Left ventricle myocardium superior (tissue), 1 donor: ENCODE data around the gene CR2. TPM values are rescaled to one million over a fixed set of nuclear protein-coding genes. Genes with fewer than 3 reads are reported as not detected.
"Not testable (repeated sequence)": the region's sequence is repeated elsewhere in the genome, so short reads cannot be mapped to it uniquely, and the experiment has no call there.

Experiments
- ATAC-seq: fragments of 200-7000 bp; cut with Tn5 transposase; one replicate; pipeline ENCODE4 v1.9.1; 2020; ENCODE audit warnings: mild to moderate bottlenecking, moderate library complexity
- DNase-seq: peaks from one replicate; pipeline ENCODE4 v3.0.0-alpha.2; 2020
- intact Hi-C: fragments of 100-400 bp; cut with micrococcal nuclease; formaldehyde crosslinking; loops from one replicate; pipeline ENCODE4 v1.11.0; 2022
- total RNA-seq: library from RNA; stranded (reverse); fragmentation: NEBNext Ultra II Directional; extraction: Animal tissue kit (Norgen Biotek cat#: 25700); gene quantifications from one replicate; pipeline ENCODE4 v1.2.1, GENCODE V29; 2021
- donor health status: DM: no; HTN: yes; CAD: no; lungs with severe emphysema.

CR2 gene
- total RNA-seq, 1 donor from 2014 or later = not detected

DNA sequence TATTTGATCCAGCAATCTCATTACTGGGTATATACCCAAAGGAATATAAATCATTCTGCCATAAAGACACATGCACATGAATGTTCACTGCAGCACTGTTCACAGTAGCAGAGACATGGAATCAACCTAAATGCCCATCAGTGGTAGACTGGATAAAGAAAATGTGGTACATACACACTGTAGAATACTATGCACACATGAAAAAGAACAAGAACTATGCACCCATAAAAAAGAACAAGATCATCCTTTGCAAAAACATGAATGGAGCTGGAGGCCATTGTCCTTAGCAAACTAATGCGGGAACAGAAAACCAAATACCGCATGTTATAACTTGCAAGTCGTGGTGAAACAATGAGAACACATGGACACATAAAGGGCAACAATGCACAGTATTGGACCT is 17.4 kb upstream of the CR2 start:
- intact Hi-C loops, ATAC-seq, DNase-seq: not testable (repeated sequence)

GRCh38 chr1:207440626-207441025 is 13.5 kb upstream of the CR2 start:
- no peak for ATAC-seq
- intact Hi-C loops = no loop called here
- DNase-seq = no peak

DNA sequence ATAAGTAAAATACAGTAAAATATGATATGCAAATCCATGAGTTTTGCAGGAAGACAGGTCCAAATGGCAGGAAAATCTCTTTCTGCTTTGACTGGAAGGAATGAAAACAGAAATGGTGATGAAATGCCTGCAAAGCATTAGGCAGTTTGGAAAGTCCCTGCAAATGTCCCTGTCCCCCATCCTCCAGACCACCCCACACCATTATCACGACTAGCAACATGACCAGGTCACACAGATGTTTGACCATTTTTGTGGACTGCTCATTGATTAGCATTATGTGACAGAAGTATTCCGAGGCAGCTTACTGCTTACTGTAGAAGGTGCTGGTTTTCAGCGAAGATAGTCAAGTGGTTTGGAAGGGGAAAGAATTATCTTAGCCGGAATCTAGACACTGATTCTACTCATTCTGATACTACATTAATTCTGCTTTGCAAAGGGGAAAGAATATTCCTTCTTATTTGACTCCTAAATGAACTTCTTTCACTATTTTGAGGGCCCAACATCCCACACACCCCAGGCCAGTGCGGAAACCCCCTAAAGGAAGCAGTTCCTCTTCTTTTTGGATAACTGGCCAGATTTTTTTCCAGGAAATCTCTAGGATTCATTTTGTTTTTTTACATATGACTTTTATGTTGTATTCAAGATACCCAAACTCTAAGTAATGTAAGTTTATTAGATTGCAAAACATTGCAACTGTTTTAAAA is 9.5 kb upstream of the CR2 start:
- intact Hi-C loops = no loop called here
- DNase-seq (no peak), ATAC-seq (no peak)

DNA sequence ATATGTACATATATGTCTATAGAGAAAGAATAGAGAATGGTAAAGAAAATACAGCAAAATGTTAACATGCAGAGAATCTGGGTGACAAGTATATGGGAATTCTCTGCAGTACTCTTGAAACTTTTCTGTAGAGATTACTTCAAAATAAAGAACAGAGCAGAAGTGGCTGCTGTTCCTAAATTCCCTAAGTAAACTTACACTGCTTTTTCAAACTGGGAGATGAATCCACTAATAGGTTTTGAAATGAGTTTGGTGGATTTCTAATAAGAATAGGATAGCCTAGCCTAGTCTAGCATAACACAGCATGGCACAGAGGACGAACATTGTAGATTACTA is 450 bp upstream of the CR2 start:
- no peak for ATAC-seq
- intact Hi-C loops = no loop called here
- DNase-seq = no peak

GRCh38 chr1:207455183-207455754 is 1.1 kb downstream of the CR2 start:
- DNase-seq (no peak), ATAC-seq (no peak)
- intact Hi-C loops = no loop called here

- ATAC-seq (no peak), DNase-seq (no peak)
- intact Hi-C loops = no loop called here
These were observed 4.3 kb downstream of the CR2 start for GRCh38 chr1:207458414-207458813.

DNA sequence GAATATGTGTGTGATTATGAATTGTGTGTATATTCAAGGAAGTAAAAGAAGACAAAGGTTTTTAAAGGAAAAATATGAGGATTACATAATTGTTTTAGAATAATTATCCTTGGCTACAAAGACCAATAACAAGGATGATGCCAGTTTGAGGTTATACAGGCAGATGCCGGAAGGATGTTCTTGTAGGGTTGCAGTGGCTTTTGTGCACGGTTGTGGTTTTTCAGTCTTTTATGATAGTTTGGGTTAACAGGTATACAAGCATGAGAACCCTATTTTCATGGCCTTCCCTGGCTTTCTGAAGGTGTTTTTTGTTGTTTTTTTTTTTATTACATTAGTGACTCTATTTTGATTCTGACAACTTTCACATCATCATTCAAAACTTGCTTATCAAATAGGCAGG is 4.9 kb downstream of the CR2 start:
- ATAC-seq (no peak), DNase-seq (no peak)
- intact Hi-C loops = no loop called here

DNA sequence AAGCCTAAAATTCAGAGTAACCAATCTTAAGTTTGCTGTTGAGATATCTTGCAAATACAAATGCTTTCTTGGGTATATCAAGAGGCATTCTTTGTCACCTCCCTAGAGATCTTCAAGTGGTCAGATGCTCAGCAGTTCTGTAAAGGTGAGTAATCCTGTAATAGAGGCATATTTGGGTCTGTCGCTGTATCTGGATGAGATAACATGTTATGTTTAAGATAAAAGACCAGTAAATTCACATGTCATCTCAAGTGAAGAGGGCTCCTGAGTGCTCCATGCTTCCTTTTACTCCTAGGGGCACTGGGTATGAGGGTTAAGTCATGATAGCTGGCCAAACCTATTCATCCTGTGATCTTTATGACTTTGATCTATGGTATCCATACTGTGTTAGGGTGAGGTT is 7.5 kb downstream of the CR2 start:
- intact Hi-C loops = no loop called here
- ATAC-seq (no peak), DNase-seq (no peak)

DNA sequence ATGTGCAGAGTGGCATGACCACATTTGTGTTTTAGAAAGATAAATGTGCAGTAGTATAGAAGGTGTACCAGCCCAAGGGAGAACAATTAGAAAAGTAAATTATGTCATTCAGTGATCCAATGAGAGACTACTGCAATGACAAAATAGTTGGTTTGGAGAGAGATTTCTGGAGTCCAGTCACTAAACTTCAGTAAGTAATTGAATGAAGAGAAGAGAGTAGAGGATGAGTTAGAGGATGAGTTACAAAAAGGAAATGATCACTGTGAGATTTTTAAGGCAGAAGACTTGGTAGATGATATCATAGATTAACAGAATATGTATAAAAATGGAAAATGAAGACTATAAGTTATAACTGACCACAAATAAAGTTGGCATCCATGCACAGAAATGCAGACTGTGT is 8.4 kb downstream of the CR2 start:
- no peak for ATAC-seq
- no peak for DNase-seq
- intact Hi-C loops = no loop called here

GRCh38 chr1:207463021-207463420 is 8.9 kb downstream of the CR2 start:
- ATAC-seq = no peak
- intact Hi-C loops = no loop called here
- no peak for DNase-seq

GRCh38 chr1:207463571-207463970 is 9.4 kb downstream of the CR2 start:
- intact Hi-C loops = no loop called here
- ATAC-seq = no peak
- no peak for DNase-seq

- intact Hi-C loops = no loop called here
These were observed 16.8 kb downstream of the CR2 start for GRCh38 chr1:207470927-207471326.

GRCh38 chr1:207474210-207474609 is 20.1 kb downstream of the CR2 start:
- DNase-seq (no peak), ATAC-seq (no peak)
- intact Hi-C loops = no loop called here

More at GRCh38 chr1:207470927-207471326, 16.8 kb downstream of the CR2 start:
- DNase-seq = no peak
- no peak for ATAC-seq

- no peak for DNase-seq
- no peak for ATAC-seq
- intact Hi-C loops = no loop called here
These were observed 32.1 kb downstream of the CR2 start for GRCh38 chr1:207486198-207486597.

DNA sequence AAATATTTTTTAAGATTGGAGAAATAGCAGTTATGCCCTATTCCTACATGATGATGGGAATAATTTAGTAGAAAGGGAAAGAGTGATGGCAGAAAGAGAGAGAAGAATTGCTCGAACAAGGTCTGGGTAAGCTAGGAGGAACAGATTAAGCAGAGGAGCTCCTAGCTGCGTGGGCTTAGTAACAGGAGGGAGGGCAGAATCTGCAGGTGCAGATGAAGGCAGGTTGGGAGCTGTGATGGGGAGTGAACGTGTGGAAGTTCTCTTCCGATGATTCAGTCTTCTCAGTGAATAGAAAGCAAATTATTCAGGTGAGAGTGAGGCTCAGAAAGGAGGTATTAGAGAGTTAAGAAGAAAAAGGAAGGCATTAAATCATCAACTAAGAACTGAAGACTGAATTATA is 33.5 kb downstream of the CR2 start:
- DNase-seq = no peak
- intact Hi-C loops = no loop called here
- ATAC-seq = no peak

DNA sequence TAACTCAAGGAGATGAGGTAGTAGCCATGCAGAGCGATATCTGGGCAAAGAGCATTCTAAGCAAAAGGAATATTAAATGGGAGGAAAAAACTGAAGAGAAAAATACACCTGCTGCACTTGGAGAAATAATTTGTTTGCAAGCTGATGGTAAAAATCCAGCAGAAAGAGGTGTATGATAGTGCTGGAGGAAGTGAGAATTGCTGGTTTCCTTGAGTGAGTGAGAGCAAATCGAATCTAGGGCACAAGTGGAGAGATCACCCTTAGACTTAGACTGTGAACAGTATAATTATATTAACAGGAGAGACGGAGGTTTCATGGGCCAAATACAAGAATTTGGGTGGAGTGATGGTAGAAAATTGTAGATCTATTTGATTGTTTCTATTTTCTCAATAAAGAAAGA is 39.1 kb downstream of the CR2 start:
- no peak for DNase-seq
- intact Hi-C loops = no loop called here
- no peak for ATAC-seq

DNA sequence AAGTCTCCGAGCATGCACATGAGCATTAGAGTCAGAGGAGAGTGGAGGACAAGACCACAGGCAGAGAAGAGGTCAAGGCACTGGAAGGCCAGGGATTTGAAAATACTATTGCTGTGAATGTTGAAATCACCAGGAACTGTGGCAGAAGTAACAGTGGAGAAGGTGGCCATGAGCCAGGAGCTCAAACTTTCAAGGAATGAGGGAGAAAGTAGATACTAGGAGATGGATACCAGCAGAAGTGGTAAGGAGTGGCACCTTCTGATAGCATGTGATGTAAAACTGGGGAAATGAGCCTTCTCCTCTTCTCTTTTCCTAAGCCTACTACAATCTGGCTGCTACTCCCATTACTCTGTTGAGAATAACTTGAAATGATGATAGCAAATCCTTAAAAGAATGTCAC is 40.0 kb downstream of the CR2 start:
- DNase-seq (no peak), ATAC-seq (no peak)
- intact Hi-C loops = no loop called here

GRCh38 chr1:207495281-207495680 is 41.2 kb downstream of the CR2 start:
- DNase-seq = not testable (repeated sequence)

DNA sequence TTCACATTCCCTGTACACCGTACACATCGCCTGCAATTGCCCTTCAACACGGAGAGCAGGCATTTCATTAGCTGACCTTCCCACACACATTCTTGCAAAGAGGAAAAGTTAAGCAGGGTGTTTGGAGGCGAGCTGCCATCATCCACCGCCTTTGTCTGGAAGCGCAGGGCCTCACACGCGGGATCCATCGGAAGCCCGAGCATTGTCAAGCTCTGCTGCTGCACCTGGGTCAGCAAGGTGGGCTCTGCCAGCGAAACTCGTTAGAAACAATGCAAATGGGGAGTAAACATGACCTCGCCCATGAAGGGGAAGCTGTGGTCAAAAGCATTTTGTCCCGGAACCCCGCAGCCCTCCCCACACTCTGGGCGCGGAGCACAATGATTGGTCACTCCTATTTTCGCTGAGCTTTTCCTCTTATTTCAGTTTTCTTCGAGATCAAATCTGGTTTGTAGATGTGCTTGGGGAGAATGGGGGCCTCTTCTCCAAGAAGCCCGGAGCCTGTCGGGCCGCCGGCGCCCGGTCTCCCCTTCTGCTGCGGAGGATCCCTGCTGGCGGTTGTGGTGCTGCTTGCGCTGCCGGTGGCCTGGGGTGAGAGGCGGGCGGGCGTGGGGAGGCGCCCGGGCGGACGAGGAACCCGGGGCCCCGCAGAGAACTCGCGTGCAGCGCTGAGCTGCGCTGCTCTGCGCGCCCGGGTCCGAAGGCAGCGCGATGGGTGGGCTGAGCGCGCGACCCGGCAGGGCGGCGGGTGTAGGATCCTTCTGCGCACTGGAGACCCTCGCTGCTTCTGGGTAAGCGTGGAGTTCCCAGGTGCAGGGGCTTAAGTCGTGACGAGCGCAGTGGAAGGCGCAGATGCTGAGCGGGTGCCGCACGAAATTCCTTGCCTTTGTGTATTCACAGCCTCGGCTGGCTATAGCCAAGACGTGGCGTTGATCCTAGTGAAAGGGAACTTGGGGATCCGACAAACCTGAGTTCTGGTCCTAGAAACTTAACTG is 42.0 kb downstream of the CR2 start, which contains the start of gene CR1:
CR1 (plus strand) TSS at position 357 of the 992 bp plus-strand sequence; CDS start at position 468, 111 bp downstream.
- intact Hi-C loops = no loop called here
- DNase-seq = peak; percentile 51

More at GRCh38 chr1:207495281-207495680, 41.2 kb downstream of the CR2 start:
- ATAC-seq, intact Hi-C loops: not testable (repeated sequence)

DNA sequence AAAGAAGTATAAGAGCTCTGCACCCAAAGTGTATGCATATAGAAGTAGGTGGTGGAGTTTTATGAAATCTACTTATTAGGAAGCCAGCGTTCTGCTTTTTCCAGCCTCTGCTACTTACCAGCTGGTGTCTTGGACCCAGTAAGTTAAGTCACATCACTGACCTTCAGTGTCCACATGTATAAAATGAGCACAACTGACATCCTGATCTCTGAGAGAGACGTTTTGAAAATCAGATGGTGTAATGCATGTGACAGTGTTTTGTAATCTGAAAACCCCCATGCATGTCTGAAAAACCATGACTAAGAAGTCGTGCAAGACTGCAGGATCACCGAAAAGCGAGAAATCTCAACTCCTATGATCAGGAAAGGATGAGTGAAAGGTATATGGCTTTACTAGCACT is 43.8 kb downstream of the CR2 start:
- ATAC-seq = no peak
- DNase-seq = no peak
- intact Hi-C loops = no loop called here

More for the DNA sequence above, 42.0 kb downstream of the CR2 start, which contains the start of gene CR1:
- ATAC-seq = peak; percentile 74
